OCI-M1 (cell line): ENCODE measurements around the gene PRUNE2.
"Not testable (repeated sequence)": the region's sequence is repeated elsewhere in the genome, so short reads cannot be mapped to it uniquely, and the experiment has no call there.

Experiments used
- DNase-seq: peaks from one replicate; lab custom pipeline; 2025; lab: John Stamatoyannopoulos, UW

Gene PRUNE2

DNA sequence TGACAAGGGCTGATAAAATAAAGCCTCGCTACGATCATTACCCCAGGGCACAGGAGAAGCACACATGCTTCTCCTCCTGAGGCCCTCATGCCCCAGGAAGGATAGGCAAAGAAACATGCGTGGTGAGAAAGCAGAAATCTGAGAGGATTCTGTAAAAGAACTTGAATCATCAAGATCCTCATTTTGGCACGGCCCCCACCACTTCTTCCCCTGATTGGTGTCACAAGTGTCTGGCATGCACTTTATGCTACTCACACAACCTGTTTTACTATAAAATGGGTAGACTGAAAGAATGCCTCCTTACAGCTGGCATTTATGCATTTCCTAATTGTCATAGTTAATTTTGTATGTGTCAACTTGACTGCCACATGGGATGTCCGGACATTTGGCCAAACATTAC is 109.6 kb downstream of the PRUNE2 start:
- DNase-seq: no peak

DNA sequence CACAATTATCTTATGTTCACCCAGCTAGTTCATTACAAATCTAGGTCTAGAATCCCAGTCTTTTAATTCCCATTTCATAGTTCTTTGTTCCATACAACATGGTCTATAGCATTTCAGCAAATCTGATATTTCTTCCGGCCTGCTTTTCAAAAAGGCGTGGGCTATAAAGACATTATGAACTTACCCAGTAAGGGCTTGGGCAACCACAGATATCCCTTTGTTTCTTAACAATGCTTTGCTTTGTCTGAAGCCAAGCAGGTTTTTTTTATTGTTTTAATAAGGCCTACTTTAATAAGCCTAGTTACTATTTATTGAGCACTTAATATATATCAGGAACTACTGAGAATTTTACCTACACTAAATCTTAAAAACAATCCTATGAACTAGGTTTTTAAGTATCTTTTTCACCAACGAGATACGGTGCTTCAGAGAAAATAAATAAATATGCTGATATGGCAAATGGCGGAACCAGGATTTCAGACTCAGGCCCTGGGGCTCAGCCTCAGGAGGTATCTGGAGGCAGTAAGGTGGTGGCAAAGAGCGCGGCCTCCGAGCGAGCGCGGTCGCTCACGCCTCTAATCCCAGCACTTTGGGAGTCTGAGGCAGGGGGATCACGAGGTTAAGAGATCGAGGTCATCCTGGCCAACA is 112.0 kb downstream of the PRUNE2 start:
- DNase-seq: no peak

DNA sequence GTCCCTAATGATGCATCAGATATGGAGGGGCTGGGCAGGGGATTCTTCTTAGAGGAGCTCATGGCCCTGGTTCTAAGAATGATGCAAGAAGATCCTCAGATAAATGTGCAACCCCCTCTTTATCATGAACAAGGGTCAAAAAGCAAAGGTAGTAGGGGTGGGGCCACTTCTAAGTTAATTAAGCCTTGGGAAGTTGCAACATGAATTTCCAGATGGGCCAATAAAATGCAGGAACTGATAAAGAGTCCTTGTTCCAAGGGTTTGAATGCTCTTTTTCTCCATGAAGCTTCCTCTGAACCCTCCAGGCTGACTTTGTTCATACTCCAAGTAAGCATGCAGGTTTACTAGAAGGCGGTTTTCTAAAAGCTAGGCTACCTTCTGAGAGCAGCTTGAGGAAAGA is 116.1 kb downstream of the PRUNE2 start:
- DNase-seq: no peak

DNA sequence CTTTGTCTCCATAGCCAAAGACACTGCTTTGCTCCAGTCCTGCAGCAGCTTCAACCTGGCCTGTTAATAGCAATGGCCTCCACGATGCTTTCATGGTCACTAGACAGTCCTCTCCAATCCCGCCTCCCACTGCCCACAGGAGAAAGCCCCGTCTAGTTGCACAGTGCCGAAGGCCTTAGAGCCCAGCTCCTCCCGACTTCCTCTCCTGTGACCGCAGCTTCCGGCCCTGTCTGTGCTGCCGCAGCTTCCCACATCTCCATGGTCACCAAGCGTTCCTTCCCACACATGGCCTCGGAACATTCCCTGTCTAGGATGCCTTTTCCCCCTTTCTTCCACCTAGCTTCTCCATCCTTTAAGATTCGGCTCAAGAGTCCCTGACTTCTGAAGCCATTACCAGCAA is 118.2 kb downstream of the PRUNE2 start:
- DNase-seq: no peak

DNA sequence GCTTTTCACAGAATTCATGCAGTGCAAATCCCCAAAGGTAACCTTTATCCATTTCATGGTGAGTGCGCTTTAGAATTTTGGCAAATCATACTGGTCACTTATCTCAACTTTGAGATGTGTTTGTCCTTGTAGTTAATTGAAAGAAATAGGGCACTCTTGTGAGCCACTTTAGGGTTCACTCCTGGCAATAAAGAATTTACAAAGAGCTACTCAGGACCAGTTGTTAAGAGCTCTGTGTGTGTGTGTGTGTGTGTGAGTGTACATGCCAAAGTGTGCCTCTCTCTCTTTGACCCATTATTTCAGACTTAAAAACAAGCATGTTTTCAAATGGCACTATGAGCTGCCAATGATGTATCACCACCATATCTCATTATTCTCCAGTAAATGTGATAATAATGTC is 120.4 kb downstream of the PRUNE2 start:
- DNase-seq: no peak

DNA sequence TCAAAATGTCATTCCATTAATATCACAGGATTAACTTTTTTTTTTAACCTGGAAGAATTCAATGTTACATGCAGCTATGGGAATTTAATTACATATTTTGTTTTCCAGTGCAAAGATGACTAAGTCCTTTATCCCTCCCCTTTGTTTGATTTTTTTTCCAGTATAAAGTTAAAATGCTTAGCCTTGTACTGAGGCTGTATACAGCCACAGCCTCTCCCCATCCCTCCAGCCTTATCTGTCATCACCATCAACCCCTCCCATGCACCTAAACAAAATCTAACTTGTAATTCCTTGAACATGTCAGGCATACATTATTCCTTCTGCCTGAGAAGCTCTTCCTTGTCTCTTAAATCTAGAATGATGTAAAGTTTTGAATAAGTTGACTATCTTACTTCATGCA is 121.0 kb downstream of the PRUNE2 start:
- DNase-seq: no peak

DNA sequence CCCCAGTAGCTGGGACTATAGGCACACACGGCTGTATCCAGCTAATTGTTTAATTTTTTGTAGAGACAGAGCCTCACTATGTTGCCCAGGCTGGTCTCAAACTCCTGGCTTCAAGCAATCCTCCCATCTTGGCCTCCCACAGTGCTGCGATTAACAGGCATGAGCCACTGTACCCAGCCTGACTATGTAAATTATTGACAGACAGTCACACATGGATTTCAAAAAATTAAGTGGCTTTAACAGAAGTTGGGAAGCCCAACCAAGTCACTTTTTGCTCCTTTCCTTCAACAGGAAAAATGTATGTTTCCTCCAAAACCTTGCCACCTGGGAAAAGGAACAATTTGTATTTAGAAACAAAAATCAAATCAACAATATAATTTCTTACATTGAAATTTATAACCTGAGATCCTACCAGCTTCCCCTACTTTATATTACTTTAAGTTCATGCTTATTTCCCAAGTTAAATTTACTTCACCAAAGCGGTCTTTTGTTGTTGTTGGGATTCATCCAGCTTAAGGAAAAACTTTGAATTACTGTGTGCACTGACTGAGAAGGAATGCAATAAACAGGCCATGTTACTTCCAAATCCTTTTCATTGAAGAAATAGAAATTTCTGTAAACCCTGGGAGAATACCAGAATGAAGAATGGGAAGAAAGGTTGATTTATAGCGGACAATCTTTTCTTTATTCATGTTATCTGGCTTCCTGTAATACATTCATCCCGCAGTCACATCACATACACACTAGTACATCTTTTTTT is 133.0 kb downstream of the PRUNE2 start:
- DNase-seq: no peak

DNA sequence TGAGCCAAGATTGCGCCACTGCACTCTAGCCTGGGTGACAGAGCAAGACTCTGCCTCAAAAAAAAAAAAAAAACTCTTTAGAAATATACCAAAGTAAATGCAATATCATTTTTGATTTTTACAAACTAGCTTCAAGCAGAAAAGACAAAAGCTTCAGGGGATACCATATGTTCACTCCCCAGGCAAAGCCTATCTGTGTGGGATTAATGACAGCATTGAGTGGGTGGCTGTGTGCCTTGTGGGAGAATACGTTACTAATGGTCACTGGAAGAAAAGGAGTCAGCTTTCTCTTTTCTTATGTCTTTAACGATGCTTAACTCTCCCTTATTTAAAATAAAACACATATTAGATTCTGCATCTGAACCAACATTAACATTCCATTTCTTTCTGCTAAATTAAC is 139.8 kb downstream of the PRUNE2 start:
- DNase-seq: no peak

DNA sequence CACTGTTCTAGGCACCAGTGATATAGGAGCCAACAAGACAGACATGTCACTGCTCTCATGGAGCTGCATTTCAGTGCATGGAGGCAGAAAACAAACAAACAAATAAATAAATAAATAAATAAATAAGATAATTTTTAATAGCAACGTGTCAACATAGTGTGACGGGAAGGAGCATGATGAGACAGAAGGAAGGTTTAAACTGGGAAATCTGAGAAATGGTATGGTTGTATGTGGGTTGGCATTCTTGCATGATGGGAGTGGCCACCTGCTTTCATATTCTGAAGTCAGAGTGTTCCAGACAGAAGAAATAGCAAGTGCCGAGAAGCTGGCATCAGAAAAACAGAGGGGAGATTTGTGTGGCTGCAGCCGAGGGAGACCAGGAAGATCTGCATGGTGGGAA is 141.8 kb downstream of the PRUNE2 start, which contains the start of gene PCA3:
TSS of gene PCA3 (plus strand) at position 301 of the 400 bp plus-strand sequence.
- DNase-seq: no peak

DNA sequence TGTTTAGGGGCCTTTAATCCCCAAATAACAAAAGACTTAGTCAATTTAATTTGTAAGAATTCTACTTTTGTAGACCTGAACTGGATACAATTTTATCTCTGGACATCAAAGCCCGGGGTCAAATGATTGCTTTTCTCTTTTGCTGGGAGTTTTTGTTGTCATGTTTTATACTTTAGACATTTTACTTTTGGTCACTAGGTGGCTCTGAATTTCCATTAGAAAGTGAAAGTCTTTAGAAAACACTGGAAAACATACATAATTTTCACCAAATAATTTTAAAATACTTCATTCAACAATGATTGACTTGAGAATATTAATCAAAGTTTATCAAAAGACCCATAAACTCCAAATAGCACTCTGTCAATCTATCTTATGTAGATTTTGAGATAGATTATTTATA is 144.5 kb downstream of the PRUNE2 start:
- peak; percentile 48 for DNase-seq

DNA sequence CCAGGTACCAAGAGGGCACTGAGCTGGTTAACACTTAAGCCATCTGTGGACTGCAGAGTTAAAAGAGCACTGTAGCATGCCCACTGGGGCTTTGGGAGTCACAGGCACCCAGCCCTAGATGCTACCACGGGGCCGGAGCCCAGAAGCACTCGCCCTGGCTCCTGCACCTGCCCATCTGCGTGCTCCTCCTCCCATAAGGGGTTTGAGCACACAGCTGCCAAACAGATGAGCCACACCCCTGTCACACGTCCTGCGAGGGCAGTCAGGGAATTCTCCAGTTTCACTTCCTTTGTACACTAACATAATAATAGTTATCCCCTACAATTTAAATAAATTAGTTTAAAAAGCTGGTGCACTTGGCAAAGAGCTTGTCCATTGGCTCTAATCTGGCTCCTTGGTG is 146.2 kb downstream of the PRUNE2 start:
- no peak for DNase-seq

DNA sequence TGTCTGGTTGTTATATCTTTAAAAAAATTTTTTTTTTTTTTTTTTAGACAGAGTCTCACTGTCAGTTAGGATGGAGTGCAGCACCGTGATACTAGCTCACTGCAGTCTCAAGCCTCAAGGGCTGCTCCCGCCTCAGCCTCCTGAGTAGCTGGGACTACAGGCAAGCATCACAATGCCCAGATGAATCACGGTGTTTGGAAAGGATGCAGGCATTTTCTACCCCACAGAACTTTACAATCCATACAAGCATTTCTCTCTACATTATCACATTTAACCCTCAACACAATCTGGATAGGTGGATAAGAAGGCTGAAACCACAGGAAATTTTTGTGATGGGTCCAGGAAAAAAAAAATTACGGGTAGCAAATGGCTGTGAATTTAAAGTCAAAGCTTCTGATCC is 147.4 kb downstream of the PRUNE2 start:
- DNase-seq: no peak

DNA sequence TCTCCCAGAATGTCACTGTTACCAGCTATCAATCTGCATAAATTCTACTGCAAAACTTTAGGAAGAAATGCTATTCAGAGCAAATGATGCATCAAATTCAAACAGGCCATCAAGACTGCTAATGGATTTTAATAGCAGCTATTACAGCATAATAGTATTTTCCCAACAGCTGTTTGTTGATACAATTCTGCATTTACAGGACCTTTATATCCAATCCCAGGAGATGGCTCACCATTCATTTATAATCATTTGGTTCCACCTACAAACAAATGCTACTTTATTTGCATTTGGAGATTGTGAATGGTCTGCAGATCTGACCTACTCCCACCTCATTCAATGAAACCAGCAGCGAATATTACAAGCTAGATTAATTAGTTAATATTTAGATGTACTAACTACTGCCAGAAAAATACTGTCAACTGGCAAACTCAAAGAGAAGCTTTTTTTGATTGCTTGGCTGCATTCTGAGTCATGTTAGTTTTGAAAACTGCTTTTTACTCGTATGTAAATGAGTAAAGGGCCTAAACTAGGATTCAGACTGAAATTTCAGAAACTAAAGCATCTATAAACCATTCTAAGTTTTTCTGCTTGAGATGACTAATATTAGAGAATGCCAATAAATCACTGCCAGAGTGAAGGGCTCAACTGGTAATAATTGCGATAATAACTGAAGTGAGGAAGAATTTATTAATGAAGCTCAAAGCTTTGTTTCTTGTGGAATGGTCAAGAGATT is 148.8 kb downstream of the PRUNE2 start:
- DNase-seq: no peak

DNA sequence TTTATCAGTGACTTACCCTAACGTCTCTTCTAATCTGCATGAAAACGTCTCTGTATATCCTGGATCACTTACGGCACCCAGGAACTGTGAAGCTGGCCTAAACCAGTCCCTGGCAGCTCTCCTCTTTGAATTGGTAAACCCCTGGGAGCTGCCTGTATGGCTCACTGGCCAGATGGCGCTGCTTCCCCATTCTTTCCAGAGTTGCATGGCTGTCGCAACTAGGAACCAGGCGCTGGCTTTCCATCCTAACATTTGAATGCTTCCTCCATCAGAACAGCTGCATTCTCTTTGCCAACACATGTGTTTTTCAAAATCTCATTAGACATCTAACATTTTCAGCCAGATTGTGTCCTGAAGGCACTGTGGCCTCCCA is 149.7 kb downstream of the PRUNE2 start:
- DNase-seq: peak; percentile 61

DNA sequence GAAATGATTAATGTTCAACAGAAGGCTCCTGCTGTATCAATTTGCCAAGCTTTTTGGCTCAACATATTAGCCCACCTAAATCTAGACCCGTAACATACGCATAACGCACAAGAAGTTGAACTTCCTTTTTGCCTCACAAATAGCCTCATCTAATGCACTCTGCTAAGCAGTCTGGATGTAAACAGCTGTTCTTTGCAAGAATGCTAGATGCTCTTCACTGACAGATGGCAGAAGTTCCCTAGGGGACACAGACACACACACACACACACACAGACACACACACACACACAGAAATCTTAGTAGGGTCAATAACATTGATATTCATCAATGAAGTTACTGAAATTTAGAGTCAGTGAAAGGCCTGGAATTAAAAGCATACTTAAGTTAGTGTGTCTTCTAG is 154.9 kb downstream of the PRUNE2 start:
- DNase-seq: no peak

DNA sequence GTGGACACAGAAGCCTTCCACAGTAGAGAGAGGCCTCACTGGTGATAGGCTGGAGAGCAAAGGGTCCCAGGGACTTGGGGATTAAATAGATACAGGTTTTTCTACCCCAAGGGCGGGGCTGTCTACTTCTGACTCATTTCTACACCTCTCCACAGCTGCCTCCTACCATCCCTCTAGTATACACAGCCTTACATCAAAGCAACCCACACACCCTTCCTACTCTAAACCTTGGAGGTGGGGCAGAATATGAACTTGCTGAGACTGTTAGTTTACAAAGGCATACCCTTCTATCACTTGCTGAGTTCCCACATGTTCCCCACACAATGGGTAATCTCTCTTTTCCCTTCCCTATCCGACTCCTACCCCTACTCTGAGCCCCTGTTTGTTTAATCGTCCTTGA is 161.6 kb downstream of the PRUNE2 start:
- DNase-seq: no peak

DNA sequence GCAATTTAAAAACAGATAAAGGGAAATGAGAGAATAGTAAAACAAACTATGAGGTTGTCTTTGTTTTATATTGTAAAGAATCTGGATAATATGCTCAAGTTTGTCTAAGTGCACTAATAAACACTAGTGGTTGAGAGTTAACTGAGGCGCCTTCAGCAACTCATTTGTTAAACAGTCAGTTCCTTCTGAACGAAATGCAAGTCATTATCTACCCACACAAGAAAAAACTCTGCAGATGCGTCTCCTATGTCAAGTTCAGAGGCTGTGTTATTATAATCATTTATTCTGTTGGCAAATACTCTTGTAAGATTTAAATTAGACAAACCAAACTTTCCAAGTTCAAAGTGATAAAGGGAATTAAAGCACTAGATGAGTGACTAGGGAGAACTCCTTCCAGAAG is 162.0 kb downstream of the PRUNE2 start:
- DNase-seq: no peak

DNA sequence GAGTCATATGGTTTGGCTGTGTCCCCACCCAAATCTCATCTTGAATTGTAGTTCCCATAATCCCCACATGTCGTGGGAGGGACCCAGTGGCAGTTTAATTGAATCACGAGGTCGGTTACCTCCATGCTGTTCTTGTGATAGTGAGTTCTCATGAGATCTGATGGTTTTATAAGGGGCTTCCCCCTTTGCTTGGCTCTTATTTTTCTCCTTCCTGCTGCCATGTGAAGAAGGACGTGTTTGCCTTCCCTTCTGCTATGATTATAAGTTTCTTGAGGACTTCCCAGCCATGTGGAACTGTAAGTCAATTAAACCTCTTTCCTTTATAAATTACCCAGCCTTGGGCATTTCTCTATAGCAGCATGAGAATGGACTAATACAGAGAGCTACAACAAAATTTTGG is 163.0 kb downstream of the PRUNE2 start:
- DNase-seq: not testable (repeated sequence)

DNA sequence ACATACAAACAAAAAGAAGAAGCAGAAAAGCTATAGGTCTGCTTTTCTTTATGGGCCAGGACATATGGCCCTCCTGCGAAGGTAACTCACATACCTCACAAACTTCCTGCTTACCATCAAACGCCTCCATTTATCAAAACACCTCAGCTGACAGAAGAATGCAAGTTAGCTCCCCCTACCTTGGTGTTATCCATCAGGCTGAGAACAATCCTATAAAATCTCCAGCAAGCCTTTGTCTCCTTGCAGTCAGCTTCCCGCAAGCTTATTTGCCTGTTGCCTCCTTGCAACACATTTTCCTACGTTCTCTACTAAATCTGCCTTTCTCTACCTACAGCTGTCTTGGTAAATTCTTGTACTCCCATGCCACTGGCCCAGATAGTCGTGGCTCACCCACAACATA is 164.4 kb downstream of the PRUNE2 start:
- no peak for DNase-seq

DNA sequence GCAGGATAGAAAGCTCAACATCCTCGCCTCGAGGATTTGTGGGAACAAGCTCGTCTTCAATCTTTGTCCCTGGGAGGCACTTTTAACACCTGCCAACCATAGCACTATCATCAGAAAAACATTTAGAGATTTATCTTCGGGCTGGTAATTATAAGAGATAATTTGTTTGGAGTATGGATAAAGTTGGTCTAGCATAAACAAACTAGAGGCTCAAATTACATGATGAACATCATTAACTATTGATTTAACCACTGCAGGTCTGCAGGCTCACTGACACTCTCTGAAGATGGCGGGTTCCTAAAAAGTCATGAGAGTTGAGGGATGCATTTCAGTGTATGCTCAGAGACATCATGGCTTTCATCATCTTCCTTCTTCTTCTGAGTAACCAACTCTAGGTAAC is 167.5 kb downstream of the PRUNE2 start:
- DNase-seq: no peak

DNA sequence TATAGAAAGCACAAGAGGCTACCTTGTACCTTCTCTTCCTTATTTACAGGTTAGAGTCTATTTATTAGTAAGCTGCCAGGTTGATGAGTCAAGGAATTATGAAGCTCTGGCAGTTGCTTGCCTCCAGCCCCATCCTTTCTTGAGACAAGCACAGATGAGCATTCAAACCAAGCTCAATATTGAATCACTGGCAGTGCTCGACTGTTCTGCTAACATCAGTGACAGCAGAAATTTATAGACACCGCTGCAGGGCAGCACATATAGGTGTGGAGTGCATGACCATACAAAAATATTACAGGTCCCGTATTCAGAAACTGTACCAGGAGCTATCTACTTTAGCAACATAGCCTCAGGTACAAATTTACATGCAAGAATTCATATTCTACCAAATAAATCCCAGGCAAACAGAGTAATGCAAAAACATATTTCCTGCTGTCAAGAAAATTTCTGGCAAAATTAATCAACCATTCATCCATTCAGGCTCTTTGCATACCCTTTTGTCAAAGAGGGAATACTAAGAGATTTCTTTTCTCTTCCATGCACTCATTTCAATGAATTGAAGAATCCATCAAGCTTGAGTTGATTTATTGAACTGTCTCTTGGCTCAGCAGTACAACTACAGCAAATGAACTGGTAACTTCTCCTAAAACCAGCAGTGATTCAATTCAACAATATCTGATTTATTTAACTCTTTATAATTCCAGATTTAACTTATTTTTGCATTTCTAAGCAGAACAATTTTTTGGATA is 168.6 kb downstream of the PRUNE2 start:
- DNase-seq: no peak

DNA sequence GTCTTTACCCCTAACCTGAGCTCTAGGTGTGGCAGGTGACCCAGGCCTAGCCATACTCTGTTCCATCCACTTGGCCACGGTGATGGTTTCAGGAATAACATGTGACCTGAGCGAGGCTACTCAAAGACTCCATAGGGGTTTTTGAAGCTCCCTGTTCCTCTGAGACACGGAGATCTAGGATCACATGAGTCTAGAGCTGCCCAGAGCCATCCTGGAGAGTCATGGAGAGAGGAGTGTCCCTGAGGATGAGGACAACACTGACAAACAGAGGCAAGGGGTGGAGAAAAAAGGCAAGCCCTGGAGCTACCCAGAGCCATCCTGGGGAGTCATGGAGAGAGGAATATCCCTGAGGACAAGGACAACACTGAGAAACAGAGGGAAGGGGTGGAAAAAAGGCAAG is 171.2 kb downstream of the PRUNE2 start:
- DNase-seq: no peak

DNA sequence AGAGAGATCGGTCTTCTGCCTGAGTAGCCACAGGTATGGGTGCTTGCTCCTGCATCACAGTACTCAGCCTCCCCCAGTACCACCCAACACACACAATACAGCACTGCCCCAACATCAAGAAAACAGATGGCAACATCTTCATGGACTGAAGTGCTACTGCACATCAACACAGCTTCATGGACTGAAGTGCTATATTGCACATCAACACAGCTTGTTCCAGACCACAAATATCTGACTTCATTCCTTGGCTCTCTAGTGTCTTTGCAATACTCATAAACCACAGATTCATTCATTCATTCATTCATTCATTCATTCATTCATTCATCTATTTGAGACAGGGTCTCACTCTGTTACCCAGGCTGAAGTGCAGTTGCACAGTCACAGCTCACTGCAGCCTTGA is 172.8 kb downstream of the PRUNE2 start:
- DNase-seq: no peak
